ENCODE data around the gene ZC3H10.

The ZC3H10 gene

GRCh38 chr12:56118688-56119357 lies 757 bp downstream of the ZC3H10 start:
- in situ Hi-C loops (cut with HindIII; ENCODE audit: low sequenced_read_pairs), result no loop called here
- peak overlapping the region; percentile 84 for H3K4me3 ChIP-seq (ENCODE audit: low read depth, low read length)
- no peak for TF ChIP-seq CTCF (IDR thresholded peaks at IDR 0.05; ENCODE audit: low read depth, low read length)
- DNase-seq (ENCODE audit: low read depth, low spot score), result no peak

DNA sequence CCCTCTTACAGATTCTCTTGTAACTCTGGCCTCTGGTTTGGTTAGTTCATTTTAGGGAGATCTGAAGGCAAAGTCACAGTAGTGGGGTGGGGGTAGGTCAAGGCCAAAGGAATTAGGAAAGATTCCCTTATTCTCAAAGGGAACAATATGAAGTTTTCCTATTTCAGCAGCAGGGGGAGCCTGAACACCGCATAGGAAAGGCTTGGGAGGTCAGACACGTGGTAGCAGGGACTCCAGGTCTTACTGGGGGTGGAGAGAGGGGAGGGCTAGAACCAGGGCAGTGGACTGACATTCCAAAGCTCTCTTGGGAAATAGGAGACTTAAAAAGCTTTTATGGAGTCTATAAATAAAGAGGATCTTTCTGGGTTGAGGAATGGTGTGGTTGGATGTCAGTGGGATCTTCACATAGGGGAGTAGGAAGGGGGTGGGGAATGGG lies 1.3 kb downstream of the ZC3H10 start:
- H3K4me3 ChIP-seq (ENCODE audit: low read depth, low read length), result no peak overlapping the region
- DNase-seq (ENCODE audit: low read depth, low spot score), result peak; percentile 87
- peak; percentile 77 for TF ChIP-seq CTCF (IDR thresholded peaks at IDR 0.05; ENCODE audit: low read depth, low read length)
- in situ Hi-C loops (cut with HindIII; ENCODE audit: low sequenced_read_pairs), result no loop called here

DNA sequence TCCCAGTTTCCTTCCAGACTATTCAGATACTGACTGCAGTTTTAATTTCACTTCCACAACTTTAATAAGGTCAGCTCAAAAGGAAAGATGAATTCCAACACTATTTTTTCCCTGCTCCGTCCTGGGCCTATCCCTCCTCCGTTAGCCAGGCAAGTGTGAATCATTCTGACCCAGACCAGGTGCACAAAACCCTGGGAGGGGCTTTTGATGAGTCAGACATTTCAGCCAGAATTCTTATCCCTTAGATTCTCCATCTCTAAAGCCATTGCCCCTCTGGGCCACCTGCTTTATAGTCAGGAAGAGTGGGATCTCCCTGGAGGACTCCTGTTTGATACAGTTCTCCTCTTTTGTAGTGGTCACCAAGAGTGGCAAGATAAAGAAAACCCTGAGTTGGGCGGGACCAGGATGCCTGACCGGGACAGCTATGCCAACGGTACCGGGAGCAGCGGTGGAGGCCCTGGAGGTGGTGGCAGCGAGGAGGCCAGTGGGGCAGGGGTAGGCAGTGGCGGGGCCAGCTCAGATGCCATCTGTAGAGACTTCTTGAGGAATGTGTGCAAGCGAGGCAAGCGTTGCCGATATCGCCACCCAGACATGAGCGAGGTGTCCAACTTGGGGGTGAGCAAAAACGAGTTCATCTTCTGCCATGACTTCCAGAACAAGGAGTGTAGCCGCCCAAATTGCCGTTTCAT lies 2.2 kb downstream of the ZC3H10 start:
- DNase-seq (ENCODE audit: low read depth, low spot score), result no peak
- TF ChIP-seq CTCF (IDR thresholded peaks at IDR 0.05; ENCODE audit: low read depth, low read length), result no peak
- H3K4me3 ChIP-seq (ENCODE audit: low read depth, low read length), result no peak overlapping the region
- in situ Hi-C loops (cut with HindIII; ENCODE audit: low sequenced_read_pairs), result no loop called here

DNA sequence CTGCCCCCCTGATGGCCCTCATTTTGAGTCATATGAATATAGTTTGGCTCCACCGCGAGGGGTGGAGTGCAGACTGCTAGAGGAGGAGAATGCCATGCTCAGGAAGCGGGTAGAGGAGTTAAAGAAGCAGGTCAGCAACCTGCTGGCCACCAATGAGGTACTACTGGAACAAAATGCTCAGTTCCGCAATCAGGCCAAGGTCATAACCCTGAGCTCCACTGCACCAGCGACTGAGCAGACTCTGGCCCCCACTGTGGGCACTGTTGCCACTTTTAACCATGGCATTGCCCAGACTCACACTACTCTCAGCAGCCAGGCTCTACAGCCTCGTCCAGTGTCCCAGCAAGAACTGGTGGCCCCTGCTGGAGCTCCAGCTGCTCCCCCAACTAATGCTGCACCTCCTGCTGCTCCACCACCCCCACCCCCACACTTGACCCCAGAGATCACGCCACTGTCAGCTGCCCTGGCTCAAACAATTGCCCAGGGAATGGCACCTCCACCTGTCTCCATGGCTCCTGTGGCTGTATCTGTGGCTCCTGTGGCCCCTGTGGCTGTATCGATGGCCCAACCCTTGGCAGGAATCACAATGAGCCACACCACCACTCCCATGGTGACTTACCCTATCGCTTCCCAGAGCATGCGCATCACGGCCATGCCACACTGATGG lies 3.3 kb downstream of the ZC3H10 start:
- in situ Hi-C loops (cut with HindIII; ENCODE audit: low sequenced_read_pairs), result no loop called here
- no peak overlapping the region for H3K4me3 ChIP-seq (ENCODE audit: low read depth, low read length)
- no peak for DNase-seq (ENCODE audit: low read depth, low spot score)
- no peak for TF ChIP-seq CTCF (IDR thresholded peaks at IDR 0.05; ENCODE audit: low read depth, low read length)

- H3K4me3 ChIP-seq (ENCODE audit: low read depth, low read length), result no peak overlapping the region
- no peak for TF ChIP-seq CTCF (IDR thresholded peaks at IDR 0.05; ENCODE audit: low read depth, low read length)
- in situ Hi-C loops (cut with HindIII; ENCODE audit: low sequenced_read_pairs), result no loop called here
- no peak for DNase-seq (ENCODE audit: low read depth, low spot score)
These were observed 4.6 kb downstream of the ZC3H10 start for GRCh38 chr12:56122637-56123036.

DNA sequence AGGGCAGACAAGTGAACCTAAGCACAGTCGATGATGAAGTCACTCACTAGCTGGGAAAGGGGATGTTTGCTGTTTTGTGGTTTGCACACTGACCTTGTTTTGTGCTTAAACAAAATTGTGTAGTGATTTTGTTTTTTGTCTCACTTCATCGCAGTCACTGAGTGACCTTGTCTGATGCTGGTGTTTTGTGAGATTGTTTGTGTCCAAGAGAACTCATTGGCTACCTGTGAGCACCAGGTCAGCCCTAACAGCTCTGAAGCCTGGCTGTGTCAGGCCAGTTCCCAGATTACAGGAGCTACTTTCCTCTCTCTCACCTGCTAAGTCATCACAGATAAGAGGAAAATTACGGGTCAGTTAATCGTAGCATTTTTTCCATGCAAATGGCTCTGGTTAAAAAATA lies 6.1 kb downstream of the ZC3H10 start:
- TF ChIP-seq CTCF (IDR thresholded peaks at IDR 0.05; ENCODE audit: low read depth, low read length), result no peak
- in situ Hi-C loops (cut with HindIII; ENCODE audit: low sequenced_read_pairs), result no loop called here
- no peak for DNase-seq (ENCODE audit: low read depth, low spot score)
- no peak overlapping the region for H3K4me3 ChIP-seq (ENCODE audit: low read depth, low read length)

All from astrocyte of the spinal cord (primary cell).